HG03439 (cell line): ENCODE results near the gene LSM8.
"Not testable (repeated sequence)": the region's sequence is repeated elsewhere in the genome, so short reads cannot be mapped to it uniquely, and the experiment has no call there.

Source experiments
- ATAC-seq: cut with Tn5 transposase; IDR thresholded peaks from one replicate; pipeline ENCODE4 v1.9.1; 2021; ENCODE audit warnings: mild to moderate bottlenecking, moderate library complexity; ENCODE audit not compliant: unreplicated experiment

The LSM8 gene

DNA sequence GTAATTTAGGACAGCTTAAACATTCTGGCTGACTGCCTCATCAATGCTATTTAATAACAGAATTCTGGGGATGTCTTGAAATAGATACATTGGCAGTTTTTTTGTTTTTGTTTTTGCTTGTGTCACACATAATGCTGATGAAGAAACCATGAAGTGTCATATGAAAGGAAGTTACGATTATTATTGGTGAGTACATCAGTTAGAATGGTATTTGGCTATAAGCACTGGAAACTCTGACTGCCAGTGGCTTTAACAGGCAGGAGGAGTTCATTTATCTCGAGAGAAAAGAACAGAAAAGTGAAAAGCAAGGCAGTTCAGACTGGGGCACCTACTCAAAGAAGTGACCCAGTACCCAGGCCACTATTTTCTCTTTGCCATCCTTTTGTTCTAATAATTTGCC lies 18.1 kb downstream of the LSM8 start:
- ATAC-seq, result no peak

DNA sequence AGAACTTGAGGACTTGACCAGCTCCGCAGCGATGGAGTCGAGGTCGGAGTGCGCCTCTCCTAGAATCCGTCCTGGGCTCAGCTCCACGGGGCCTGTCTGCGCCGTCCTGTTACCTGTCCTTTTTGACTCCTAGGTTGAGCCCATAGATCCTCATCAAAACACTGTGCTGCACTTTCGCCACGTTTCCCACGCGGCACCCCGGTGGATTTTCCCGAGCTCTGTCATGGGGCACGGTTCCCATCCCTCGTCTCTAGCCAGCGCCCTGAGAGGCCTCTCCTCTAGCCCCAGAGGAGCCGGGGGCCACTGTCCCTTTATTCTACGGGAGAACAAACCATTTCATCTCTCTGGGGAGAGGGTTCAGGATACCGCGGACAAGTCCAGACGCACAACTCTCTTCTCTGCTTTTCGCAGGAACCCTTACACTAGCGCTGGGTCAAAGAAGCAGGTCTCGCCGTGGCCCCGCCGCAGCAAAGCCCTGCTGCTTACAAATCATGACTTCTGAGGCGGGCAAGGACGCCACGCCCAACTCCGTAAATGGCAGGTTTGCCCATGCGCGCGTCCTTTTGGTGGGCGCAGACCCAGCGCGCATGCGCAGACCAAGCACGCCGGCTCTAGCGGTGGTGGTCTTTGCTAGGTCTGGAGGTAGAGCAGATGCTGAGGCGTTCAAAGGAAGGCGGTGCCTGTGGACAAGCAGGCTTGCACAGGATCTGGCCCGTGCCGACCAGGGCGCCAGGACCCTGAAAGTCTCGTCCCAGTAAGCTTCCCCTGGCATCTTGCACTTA lies 30.3 kb downstream of the LSM8 start:
- peak; percentile 97 for ATAC-seq

GRCh38 chr7:118214833-118215182 lies 30.8 kb downstream of the LSM8 start:
- ATAC-seq, result peak; percentile 6

DNA sequence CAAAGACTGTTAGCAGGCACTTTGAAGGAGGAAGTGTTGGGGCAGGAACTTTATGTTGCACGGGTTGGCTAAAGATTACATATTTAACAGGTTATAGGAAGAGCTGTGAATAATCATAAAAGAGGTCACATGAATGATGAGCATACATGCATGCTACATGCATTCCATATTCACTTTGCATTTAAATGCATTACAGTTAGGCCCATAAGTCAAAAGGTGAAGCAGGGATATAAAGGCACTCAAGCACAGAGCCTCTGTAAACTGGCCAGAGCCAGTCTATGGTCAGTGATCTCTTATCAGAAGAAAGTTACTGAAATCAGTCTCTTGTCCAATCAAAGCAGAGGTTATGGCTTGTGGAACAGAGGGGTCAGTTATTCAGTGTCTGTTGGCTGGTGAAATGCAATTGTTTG lies 33.3 kb downstream of the LSM8 start:
- ATAC-seq, result no peak

DNA sequence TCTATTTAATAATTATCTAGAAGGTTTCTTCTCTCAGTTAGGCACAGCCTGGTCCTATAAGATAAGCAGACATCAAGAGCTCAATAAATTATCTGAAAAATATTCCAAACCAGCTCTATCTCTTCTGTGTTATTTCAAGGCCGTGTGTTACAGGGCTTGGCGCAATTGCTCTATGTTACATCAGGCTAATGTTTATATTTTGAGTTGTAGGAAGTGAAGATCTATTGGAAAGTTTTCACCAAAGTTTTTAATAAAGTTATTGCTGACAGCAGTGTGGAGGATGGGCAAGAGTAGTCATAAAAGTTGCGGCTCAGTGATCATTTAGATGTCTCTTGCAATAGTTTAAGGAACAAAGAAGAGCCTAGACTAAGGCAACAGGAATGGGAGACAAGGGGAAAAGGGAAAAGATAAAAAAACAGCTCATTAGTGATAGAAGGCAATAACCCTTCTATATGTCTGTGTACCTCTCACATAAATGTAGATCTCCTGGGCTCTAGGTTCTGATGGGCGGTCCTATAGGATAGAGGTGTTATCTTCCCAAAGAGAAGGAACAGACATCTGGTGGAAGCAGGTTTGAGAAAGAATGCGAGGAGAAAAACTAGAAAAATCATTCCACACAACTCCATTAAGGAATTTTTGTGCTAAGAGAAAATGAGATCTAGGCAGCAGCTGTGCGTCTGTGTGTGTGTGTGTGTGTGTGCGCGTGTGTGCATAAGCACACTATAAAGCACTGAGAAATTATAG lies 34.6 kb downstream of the LSM8 start:
- no peak for ATAC-seq

DNA sequence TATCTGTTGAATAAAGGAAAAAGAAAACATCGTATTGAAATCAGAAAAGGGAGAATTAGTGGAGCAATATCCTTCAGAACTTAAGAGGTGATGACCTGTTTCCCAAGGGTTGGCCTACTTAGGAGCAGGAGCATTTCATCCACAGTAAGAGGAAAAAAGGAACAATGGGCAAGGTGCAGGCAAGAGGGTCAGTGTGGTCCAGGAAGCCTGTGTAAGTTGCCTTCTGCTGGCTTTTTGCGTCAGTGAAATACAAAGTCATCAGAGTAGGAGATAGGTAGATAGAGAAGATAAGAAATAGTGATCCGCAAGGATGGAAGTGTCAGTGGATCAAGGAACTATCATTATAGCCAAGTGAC lies 35.2 kb downstream of the LSM8 start:
- ATAC-seq, result no peak

- ATAC-seq, result no peak
Measured at GRCh38 chr7:118220583-118220982, 36.6 kb downstream of the LSM8 start.

DNA sequence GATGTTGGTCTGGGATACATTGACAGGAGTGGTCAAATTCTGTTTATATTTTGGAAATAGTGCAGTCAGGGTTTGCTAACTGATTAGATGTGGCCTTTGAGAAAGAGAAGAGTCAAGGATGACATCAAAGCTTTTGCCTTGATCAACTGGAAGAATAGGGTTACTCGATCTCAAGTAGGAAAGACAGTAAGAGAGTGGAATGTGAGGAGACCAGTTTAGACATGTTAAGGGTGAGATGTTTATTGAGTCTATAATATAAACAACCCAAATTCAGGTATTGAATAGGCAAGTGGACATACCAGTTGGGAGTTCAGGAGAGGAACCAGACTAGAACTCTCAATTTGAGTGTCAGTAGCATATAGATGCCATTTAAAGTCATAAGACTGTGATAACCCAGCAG lies 38.6 kb downstream of the LSM8 start:
- no peak for ATAC-seq

DNA sequence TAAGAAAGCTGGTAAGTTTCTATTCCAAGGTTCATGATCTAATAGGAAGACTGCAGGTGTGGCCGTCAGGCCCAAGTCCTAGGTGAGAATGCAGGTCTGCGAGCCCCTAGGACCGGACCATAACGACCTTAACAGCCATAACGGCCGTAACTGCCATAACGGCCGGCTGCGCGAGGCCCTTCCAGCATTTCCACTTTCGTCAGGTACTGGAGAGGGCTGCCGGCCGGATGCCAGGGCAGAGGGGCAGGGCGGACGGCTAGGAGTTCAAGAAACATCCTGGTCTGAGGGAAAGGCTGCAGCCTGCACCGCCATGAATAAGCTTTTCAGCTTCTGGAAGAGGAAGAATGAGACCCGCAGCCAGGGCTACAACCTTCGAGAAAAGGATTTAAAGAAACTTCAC lies 40.6 kb downstream of the LSM8 start, which contains the start of gene ANKRD7:
Gene ANKRD7 (plus strand): TSS at position 184 of the 400 bp plus-strand sequence. CDS start 127 bp downstream, at position 311.
- no peak for ATAC-seq

DNA sequence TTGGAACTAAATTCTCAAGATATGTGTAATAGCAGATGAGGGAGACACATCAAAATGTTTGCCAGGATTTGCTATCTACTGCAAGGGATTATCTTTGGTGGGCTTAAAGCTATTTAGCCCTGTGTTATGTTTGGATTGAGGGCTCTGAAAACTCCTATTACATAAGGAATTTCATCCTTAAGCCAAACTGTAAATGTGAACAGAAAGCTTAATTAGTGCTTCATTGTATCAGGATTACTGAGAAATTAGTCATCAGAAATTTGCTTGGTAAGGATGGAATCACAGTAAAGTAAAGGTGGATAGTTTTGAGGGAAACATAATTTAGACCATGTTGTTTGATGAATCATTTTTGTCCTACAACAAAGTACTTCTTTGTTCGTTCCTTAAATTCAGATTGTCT lies 48.9 kb downstream of the LSM8 start:
- no peak for ATAC-seq

DNA sequence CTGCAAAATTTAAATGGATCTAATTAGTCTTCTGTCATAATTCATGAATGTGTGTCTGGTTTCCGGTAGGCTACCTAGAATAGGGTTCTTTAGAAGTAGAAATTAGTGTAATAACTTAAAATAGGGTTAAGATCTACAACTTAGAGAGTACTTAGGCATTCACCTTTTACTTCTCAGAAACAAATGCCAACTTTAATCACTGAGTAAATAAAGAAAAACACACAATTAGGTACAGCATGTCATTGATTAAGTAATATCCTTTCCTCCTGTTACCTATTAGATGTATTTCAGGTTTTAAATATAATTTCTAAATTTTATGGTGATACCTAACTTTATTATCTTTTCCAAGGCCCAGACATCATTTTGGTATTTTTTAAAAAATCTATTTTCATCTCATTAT lies 49.8 kb downstream of the LSM8 start:
- ATAC-seq, result no peak

DNA sequence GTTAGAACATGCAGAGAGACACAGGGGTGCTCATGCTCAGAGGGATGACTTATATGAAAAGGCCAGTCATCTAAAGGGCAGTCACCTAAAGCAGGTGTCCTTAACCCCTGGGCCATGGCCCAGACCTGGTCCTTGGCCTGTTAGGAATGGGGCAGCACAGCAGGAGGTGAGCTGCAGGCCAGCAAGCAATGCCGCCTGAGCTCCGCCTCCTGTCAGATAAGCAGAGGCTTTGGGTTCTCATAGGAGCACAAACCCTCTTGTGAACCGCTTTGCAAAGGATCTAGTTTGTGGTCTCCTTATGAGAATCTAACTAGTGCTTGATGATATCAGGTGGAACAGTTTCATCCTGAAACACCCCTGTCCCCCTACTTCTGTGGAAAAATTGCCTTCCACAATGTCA lies 55.0 kb downstream of the LSM8 start:
- ATAC-seq, result no peak

- ATAC-seq, result not testable (repeated sequence)
Measured at GRCh38 chr7:118240320-118240719, 56.4 kb downstream of the LSM8 start.
